DND-41 (cell line): ENCODE results near the gene TAF1B.

Experiments used
- EZH2 ChIP-seq: IDR thresholded peaks from 3 replicates; pipeline ENCODE4 v1.6.1; 2012; ENCODE audit warnings: borderline replicate concordance, low read depth, mild to moderate bottlenecking, moderate library complexity, low read length, inconsistent platforms; ENCODE audit not compliant: severe bottlenecking
- TF ChIP-seq, protein P1 (sequence below): IDR thresholded peaks from 2 replicates; pipeline ENCODE4 v1.5.1; 2012; ENCODE audit warnings: borderline replicate concordance, low read length, moderate library complexity, mild to moderate bottlenecking; ENCODE audit not compliant: poor library complexity, severe bottlenecking; ENCODE audit errors: extremely low read depth

DNA sequence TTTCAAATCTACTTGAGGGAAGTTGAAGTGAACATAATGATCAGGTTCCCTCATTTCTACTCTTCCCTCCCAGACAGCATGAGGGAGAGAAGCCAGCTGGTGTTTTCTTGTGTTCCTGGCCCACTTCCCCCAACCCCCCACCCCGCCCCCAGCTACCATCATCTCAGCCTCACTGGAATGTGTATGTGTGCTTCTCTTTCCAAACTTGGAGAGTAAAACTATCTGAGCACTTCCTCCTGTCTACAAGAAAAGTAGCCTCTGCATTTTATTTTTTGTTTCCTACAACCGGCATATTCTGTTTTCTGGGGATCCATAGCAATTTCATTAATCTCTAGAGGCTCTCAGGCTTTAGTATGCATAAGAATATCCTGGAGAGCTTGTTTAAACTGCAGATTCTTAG, 54.6 kb downstream of the TAF1B start:
- TF ChIP-seq EZH2, result no peak
- TF ChIP-seq, protein P1, sequence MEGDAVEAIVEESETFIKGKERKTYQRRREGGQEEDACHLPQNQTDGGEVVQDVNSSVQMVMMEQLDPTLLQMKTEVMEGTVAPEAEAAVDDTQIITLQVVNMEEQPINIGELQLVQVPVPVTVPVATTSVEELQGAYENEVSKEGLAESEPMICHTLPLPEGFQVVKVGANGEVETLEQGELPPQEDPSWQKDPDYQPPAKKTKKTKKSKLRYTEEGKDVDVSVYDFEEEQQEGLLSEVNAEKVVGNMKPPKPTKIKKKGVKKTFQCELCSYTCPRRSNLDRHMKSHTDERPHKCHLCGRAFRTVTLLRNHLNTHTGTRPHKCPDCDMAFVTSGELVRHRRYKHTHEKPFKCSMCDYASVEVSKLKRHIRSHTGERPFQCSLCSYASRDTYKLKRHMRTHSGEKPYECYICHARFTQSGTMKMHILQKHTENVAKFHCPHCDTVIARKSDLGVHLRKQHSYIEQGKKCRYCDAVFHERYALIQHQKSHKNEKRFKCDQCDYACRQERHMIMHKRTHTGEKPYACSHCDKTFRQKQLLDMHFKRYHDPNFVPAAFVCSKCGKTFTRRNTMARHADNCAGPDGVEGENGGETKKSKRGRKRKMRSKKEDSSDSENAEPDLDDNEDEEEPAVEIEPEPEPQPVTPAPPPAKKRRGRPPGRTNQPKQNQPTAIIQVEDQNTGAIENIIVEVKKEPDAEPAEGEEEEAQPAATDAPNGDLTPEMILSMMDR, result no peak
